Central memory CD4-positive, alpha-beta T cell (primary cell): ENCODE results near the gene VTI1B.
"Not testable (repeated sequence)": the region's sequence is repeated elsewhere in the genome, so short reads cannot be mapped to it uniquely, and the experiment has no call there.

ENCODE experiments used
- DNase-seq: peaks from one replicate; pipeline ENCODE4 v3.0.0; 2022

Gene VTI1B

DNA sequence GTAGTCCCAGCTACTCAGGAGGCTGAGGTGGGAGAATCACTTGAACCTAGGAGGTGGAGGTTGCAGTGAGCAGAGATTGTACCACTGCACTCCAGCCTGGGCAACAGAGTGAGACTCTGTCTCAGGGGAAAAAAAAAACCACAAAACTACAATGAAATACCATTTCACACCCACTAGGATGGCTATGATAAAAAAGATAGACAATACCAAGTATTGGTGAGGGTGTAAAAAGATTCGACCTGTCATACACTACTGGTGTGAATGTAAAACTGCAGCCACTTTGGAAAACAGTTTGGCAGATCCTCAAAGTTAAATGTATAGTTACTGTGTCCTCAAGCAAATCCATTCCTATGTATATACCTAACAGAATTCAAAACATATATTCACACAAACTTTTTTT is 48.3 kb downstream of the VTI1B start:
- not testable (repeated sequence) for DNase-seq

DNA sequence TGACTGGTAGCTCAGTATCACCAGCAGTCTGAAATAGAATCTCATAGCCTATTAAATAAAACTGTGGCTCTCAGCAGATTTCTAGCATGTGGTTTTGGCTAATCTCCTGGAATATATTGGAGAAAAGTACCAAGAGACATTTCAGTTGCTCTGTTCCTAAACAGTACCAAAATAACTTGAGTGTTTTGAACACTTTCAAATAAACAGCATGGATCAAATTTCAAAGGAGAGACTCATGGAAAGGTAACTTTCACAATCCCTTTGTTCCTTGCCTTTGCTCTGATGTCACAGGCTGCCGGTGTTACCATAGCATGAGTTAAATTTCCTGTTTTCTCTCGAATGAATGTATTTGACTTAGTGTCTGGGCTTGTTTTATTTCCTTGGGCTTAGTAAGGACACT is 51.3 kb downstream of the VTI1B start:
- DNase-seq, result no peak

- DNase-seq, result no peak
Measured at GRCh38 chr14:67622675-67623074, 51.8 kb downstream of the VTI1B start.

- DNase-seq, result no peak
Measured at GRCh38 chr14:67620217-67620785, 54.1 kb downstream of the VTI1B start.

- DNase-seq, result peak; percentile 95
Measured at GRCh38 chr14:67619446-67620216, 54.8 kb downstream of the VTI1B start, which contains the start of gene ARG2. ARG2 (plus strand) TSS chr14:67619920; CDS start chr14:67619978, 58 bp downstream.

DNA sequence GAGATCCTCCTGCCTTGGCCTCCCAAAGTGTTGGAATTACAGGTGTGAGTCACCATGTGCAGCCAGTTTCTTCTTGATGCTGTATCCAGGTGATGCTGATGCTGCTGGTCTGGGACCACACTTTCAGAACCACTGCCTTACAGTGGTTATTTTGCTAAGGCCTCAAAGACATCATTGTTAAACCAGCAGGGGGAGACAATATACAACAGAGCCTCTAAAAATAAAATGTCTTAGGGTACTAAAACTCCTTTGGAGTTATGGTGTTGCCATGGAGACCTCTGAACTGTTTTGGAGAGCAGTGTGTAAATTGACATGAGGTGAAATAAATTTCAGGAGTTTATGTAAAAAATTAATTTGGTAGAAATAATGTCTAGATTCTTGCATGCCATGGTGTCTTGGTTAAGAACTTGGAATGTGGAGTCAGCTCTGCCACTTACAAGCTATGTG is 55.8 kb downstream of the VTI1B start:
- peak; percentile 68 for DNase-seq

DNA sequence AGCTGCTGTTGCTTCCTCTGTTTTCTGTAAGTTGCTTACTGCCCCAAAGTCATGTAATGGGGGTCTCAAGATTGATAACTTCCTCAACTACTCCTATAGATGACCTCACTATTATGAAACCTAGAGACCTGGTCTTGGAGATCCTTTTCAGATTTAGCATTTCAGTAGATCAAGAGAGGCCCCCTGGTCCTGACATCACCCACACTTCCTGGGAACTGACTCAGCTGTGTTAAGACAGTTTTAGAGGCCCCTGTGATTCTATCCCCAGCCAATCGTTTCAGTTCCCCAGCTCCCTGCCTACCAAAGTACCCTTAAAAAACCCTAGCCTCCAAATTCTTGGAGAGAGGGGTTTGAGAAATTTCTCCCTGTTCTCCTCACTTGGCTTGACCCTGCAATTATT is 63.9 kb downstream of the VTI1B start:
- no peak for DNase-seq

DNA sequence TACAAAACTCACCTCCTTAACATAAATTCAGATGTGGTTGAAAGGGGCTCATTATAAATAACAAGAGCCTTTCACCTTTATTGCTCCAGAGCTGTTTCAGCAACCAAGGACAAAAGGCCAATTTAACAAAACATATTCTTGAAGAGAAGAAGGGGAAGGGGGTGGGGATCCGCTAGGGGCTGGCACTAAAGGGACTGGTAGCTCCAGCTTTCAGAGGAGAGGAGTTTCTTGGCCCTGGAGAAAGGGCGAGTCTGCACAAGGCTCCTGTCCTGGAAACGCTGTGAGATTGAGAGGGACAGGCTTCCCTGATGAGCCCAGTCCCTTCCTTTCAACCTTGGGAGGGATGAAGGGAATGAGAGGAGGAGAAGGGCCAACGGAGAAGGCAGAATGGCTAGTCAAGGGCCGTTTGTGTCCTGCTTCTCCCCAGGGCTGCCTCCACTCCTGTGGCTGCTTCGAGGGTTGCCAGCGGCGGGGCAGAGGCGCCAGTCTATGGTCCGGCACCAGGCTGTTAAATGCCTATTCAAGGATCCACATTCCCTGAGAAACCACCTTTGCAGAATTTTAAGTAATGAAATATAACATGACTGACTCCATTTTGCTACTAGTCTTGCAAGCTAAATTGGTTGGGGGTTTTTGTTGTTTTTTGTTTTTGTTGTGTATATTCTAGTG is 64.7 kb downstream of the VTI1B start:
- DNase-seq, result no peak

DNA sequence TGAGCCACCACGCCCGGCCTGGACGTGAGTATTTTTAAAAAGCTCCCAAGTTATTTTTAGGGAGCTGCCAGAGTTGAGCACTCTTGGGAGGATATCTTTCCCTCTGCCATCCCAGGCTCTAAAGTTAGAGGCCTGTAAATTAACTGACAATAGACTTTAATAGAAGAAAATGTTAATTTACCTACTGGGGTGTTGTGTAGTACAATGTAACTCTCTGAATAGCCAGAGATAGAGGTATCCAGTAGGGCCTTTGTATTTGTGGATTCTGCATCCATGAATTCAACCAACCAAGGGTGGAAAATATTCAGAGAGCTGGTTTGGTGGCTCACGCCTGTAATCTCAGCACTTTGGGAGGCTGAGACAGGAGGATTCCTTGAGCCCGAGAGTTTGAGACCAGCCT is 66.8 kb downstream of the VTI1B start:
- no peak for DNase-seq

DNA sequence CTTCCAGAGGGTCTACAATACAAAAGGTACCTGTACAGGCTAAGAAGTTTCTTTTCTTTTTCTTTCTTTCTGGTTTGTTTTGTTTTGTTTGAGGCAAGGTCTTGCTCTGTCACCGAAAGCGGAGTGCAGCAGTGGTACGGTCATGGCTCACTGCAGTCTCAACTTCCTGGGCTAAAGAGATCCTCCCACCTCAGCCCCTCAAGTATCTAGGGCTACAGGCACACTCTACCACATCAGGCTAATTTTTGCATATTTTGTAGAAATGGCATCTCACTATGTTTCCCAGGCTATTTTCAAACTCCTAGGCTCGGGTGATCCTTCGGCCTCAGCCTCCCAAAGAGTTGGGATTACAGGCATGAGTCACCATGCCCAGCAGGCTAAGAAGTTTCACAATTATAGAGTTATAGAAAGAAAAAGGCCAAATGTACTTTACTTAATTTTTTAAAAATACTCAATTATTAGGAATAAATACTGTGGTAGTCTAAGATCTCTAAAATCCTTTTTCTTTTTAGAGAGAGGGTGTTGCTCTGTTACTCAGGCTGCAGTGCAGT is 71.4 kb downstream of the VTI1B start:
- no peak for DNase-seq

DNA sequence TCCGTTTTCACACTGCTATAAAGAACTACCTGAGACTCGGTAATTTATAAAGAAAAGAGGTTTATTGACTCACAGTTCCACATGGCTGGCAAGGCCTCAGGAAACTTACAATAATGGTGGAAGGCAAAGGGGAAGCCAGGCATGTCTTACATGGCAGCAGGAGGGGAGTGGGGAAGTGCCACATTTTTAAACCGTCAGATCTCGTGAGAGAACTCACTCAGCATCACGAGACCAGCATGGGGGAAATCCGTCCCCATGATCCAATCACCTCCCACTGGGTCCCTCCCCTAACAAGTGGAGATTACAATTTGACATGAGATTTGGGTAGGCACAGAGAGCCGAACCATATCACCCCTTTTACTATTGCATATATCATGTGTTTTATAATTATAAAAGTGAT is 72.4 kb downstream of the VTI1B start:
- DNase-seq, result no peak

- not testable (repeated sequence) for DNase-seq
Measured at GRCh38 chr14:67600562-67600974, 73.9 kb downstream of the VTI1B start.

- peak; percentile 91 for DNase-seq
Measured at GRCh38 chr14:67599698-67600561, 74.5 kb downstream of the VTI1B start, which contains the start of gene PIGH. PIGH (minus strand) TSS chr14:67600268; CDS start chr14:67600203, 65 bp downstream.
